Astrocyte of the spinal cord (primary cell): ENCODE results near the gene CNDP1.

ENCODE experiments used
- DNase-seq: peaks from one replicate; pipeline ENCODE4 v3.0.0; 2011; ENCODE audit warnings: low read depth, low spot score
- H3K4me3 ChIP-seq: 2 replicates; pipeline ENCODE4 v1.5.1; 2011; ENCODE audit warnings: low read depth, mild to moderate bottlenecking, low read length, moderate library complexity
- in situ Hi-C: cut with HindIII; loops from 2 replicates; pipeline ENCODE4 v1.10.0; 2017; ENCODE audit warnings: low sequenced_read_pairs
- TF ChIP-seq, protein P1 (sequence below): IDR thresholded peaks from 2 replicates; pipeline ENCODE4 v1.5.1; 2012; ENCODE audit warnings: low read depth, mild to moderate bottlenecking, low read length, inconsistent platforms

CNDP1 gene

GRCh38 chr18:74589811-74590210 is 55.5 kb downstream of the CNDP1 start:
- no peak for DNase-seq
- no peak overlapping the region for H3K4me3 ChIP-seq
- TF ChIP-seq, protein P1, sequence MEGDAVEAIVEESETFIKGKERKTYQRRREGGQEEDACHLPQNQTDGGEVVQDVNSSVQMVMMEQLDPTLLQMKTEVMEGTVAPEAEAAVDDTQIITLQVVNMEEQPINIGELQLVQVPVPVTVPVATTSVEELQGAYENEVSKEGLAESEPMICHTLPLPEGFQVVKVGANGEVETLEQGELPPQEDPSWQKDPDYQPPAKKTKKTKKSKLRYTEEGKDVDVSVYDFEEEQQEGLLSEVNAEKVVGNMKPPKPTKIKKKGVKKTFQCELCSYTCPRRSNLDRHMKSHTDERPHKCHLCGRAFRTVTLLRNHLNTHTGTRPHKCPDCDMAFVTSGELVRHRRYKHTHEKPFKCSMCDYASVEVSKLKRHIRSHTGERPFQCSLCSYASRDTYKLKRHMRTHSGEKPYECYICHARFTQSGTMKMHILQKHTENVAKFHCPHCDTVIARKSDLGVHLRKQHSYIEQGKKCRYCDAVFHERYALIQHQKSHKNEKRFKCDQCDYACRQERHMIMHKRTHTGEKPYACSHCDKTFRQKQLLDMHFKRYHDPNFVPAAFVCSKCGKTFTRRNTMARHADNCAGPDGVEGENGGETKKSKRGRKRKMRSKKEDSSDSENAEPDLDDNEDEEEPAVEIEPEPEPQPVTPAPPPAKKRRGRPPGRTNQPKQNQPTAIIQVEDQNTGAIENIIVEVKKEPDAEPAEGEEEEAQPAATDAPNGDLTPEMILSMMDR, result no peak
- in situ Hi-C loops, result no loop called here

GRCh38 chr18:74590671-74591070 is 56.4 kb downstream of the CNDP1 start:
- TF ChIP-seq, protein P1, result no peak
- no peak overlapping the region for H3K4me3 ChIP-seq
- no peak for DNase-seq
- in situ Hi-C loops, result no loop called here

DNA sequence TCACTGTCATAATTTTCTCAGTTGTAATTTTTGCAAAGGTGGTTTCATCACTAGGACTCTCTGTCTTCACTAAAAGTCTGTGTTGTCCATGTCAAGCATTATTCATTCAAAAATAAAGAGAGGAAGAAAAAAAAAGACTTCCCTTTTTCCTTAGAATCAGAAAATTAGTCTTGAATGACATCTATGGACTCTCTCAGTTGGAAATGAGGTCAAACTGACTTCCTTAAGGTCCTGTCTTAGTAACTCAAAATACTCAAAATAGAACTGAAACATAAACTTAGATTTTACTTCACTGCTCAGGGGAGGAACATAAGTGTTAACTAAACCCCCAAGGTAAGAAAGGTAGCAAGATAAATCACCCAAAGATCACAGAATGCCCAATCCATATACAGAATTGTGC is 61.1 kb downstream of the CNDP1 start:
- H3K4me3 ChIP-seq, result no peak overlapping the region
- in situ Hi-C loops, result no loop called here
- DNase-seq, result no peak
- TF ChIP-seq, protein P1, result no peak

DNA sequence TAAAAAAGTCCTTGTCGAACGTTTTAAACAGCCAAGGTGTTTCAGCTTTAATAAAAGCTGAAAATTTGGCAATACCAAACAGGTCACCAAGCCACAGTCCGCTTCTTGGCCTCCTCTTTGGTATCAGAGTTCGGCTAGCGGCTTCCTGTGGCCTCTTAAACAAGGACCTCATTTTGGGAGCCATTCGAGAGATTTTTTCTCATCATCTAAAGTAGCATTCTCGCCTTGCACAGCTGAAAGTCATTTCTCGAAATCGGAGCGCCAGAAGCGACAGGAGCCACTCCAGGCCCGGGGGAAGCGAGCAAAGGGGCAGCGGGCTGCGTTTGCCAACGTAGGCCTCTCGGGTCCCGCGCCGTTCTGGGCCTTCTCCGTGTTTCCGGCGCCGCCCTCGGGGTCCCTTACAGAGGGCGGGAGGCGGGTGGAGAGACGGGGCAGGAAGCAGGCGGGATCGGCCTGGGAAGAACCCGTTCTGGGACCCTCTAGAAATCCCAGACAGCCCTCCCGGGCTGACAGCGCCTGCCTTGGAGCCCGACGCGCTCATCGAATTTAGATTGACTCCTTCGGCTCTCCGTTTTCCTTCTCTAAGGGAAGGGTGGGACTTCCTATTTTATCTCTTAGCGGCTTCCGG is 62.8 kb downstream of the CNDP1 start:
- DNase-seq, result peak; percentile 80
- TF ChIP-seq, protein P1, result no peak
- in situ Hi-C loops, result no loop called here
- peak overlapping the region; percentile 86 for H3K4me3 ChIP-seq

- H3K4me3 ChIP-seq, result peak within 1 kb of the TSS; percentile 86
- in situ Hi-C loops, result no loop called here
- TF ChIP-seq, protein P1, result no peak
- peak; percentile 95 for DNase-seq
Observed at GRCh38 chr18:74597662-74598349, 63.5 kb downstream of the CNDP1 start, which contains the start of gene ZNF407. Gene ZNF407, plus strand, starts transcription at chr18:74597870. Its CDS starts 33,150 bp downstream, at chr18:74631020.

DNA sequence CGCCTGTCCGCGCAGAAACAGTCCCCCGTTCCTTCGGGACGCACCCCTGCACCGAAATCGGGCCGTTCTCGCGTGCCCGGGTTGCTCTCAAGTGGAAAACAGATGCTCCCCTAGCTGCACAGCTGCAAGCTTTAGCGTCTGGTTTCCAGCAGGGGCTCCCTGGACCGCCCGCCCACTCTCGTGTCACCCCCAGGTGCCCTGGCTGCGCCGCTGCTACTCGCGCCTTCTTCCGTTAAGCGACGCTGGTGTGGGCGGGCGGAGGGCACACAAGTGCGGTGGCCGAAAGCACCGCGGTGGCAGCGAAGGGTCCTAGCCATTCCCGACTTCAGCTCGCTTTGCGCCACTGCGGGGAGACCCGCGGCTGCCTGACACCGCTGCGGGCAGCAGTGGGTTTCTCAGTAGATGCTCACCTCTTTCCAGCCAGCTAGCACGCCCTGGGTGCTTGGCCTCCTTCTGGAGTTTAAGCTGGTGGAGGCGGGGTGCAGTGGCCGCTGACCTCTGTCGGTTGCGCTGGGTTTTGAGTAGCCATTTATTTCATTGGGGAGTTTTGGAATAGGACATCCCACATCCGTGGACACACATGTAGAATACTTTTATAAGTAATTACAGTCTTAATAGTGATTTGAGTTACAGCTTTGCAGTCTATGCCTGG is 64.2 kb downstream of the CNDP1 start:
- TF ChIP-seq, protein P1, result no peak
- peak; percentile 69 for DNase-seq
- H3K4me3 ChIP-seq, result peak overlapping the region; percentile 86
- in situ Hi-C loops, result no loop called here
